ENCODE data around the gene NLRP6.

The NLRP6 gene

GRCh38 chr11:283405-284104 is 5.3 kb downstream of the NLRP6 start:
- peak; percentile 7 for DNase-seq (ENCODE audit: low spot score)
- TF ChIP-seq, protein P1, sequence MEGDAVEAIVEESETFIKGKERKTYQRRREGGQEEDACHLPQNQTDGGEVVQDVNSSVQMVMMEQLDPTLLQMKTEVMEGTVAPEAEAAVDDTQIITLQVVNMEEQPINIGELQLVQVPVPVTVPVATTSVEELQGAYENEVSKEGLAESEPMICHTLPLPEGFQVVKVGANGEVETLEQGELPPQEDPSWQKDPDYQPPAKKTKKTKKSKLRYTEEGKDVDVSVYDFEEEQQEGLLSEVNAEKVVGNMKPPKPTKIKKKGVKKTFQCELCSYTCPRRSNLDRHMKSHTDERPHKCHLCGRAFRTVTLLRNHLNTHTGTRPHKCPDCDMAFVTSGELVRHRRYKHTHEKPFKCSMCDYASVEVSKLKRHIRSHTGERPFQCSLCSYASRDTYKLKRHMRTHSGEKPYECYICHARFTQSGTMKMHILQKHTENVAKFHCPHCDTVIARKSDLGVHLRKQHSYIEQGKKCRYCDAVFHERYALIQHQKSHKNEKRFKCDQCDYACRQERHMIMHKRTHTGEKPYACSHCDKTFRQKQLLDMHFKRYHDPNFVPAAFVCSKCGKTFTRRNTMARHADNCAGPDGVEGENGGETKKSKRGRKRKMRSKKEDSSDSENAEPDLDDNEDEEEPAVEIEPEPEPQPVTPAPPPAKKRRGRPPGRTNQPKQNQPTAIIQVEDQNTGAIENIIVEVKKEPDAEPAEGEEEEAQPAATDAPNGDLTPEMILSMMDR (IDR thresholded peaks at IDR 0.05; ENCODE audit: extremely low read depth, missing control alignments), result no peak

DNA sequence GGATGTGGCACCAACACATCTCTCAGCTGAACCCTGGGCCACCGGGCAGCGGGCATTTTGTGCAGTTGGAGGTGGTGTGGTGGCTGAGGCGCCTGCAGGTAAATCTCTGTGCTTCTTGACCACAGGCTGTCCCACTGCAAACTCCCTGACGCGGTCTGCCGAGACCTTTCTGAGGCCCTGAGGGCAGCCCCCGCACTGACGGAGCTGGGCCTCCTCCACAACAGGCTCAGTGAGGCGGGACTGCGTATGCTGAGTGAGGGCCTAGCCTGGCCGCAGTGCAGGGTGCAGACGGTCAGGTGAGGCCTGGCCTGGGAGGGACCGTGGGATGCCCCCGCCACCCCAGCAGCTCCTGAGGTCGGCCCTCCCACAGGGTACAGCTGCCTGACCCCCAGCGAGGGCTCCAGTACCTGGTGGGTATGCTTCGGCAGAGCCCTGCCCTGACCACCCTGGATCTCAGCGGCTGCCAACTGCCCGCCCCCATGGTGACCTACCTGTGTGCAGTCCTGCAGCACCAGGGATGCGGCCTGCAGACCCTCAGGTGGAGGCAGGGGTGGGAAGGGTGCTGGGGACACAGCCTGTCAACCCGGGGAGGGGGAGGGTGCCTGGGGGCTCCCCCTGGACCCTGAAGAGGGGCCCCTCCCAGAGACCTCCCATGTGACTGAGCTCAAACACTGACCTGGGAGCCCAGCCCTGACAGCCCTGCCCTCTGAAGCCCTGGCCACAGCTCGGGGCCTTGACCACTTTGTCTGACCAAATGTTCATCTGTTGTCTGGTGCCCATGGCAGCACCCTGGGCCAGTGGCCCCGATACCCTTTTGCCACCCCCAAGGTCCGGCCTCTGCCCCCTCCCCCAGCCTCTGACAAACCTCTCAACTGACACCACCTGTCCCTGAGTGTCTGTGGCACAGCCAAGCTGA is 6.2 kb downstream of the NLRP6 start:
- TF ChIP-seq, protein P1 (IDR thresholded peaks at IDR 0.05; ENCODE audit: extremely low read depth, missing control alignments), result no peak

DNA sequence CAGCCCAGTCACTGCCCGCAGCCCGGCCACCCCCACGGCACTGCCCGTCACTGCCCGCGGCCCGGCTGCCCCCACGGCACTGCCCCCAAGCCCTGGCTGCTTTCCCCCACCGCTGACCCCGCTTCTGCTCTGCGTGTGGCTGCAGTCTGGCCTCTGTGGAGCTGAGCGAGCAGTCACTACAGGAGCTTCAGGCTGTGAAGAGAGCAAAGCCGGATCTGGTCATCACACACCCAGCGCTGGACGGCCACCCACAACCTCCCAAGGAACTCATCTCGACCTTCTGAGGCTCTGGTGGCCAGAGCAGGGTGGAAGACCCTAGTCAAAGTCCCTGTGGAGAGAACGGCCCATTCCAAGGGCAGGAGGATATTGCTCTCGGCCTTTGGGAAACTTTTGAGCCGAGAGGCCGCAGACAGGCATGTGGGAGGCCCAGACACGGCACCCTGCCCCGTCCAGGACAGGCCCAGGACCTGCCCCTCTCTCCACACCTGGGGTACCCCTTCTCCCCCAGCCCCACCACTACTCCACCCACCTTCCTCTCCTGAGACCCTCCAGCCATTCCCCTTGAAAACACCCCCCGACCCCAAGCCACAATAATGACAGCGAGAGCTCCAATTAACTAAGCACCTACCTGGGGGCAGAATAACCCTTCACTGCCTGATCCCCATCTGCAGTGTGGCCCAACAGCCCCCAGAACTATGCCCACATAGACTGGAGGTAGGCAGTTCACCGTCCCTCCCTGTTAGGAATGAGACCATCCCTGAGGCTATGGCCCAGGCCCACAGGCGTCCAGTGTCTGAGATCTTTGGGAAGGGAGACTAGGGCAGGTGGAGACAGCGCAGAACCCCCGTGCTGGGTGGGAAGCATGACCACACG is 7.0 kb downstream of the NLRP6 start:
- TF ChIP-seq, protein P1 (IDR thresholded peaks at IDR 0.05; ENCODE audit: extremely low read depth, missing control alignments), result no peak
- peak; percentile 23 for DNase-seq (ENCODE audit: low spot score)

More for the DNA sequence above, 6.2 kb downstream of the NLRP6 start:
- no peak for DNase-seq (ENCODE audit: low spot score)

- TF ChIP-seq, protein P1 (IDR thresholded peaks at IDR 0.05; ENCODE audit: extremely low read depth, missing control alignments), result no peak
Measured at GRCh38 chr11:285894-286220, 7.7 kb downstream of the NLRP6 start.

DNA sequence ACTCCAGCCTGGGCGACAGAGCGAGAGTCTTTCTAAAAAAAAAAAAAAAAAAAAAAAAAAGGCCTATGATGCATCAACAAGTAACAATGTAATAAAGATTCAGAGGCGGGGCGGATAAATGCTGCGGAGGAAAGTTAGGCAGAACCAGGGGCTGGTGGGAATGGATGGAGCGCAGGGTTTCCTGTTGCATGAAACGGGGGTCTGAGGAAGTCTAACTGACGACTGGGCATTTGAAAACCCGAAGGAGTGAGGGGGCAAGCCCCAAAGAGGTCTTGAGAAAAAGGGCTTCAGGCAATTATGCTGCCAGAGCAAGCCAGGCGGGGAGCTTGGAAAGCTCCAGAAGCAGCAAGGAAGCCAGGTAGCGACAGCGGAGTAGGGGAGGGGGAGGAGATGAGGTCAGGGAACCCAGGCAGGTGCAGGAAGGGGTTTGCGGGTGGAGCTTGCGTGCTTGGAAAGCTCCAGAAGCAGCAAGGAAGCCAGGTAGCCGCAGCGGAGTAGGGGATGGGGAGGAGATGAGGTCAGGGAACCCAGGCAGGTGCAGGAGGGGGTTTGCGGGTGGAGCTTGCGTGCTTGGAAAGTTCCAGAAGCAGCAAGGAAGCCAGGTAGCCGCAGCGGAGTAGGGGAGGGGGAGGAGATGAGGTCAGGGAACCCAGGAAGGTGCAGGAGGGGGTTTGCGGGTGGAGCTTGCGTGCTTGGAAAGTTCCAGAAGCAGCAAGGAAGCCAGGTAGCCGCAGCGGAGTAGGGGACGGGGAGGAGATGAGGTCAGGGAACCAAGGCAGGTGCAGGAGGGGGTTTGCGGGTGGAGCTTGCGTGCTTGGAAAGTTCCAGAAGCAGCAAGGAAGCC is 9.0 kb downstream of the NLRP6 start:
- DNase-seq (ENCODE audit: low spot score), result peak; percentile 30

More at GRCh38 chr11:285894-286220, 7.7 kb downstream of the NLRP6 start:
- peak; percentile 23 for DNase-seq (ENCODE audit: low spot score)

GRCh38 chr11:287821-288477 is 9.7 kb downstream of the NLRP6 start:
- DNase-seq (ENCODE audit: low spot score), result peak; percentile 40
- TF ChIP-seq, protein P1 (IDR thresholded peaks at IDR 0.05; ENCODE audit: extremely low read depth, missing control alignments), result no peak
